A549 (cell line): ENCODE data around the gene TMEM184C. TPM values are rescaled to one million over a fixed set of nuclear protein-coding genes. Genes with fewer than 3 reads are reported as not detected.
A peak's percentile ranks its signal among the peaks of the same experiment; 100 is the strongest.

Experiments used
- ATAC-seq, 2 experiments: fragments of 200-7000 bp in 1 of 2; fragments of >200 bp in 1 of 2; cut with Nextera tagmentation in 1 of 2; cut with Tn5 transposase in 1 of 2; 3 replicates each; pipeline versions ENCODE4 v1.8.0 to v1.9.1; 2018 to 2020; ENCODE audit warnings: mild to moderate bottlenecking in 1 of 2, moderate library complexity in 1 of 2
- CTCF ChIA-PET: fragments of 300-600 bp; sonication (Branson Sonifier 250); formaldehyde crosslinking; extraction: SDS; loops from one replicate; lab custom pipeline; 2021; ENCODE audit warnings: antibody characterized with exemption, inconsistent platforms; lab: Yijun Ruan, JAX
- POLR2A ChIA-PET: fragments of 350-600 bp; formaldehyde crosslinking; extraction: SDS; loops from one replicate; lab custom pipeline; 2021; ENCODE audit warnings: antibody characterized with exemption, inconsistent platforms; lab: Yijun Ruan, JAX
- DNase-seq, 2 experiments: peaks; one replicate each; pipeline versions ENCODE4 v3.0.0 to v3.0.0-alpha.2; 2011 to 2016; ENCODE audit warnings: low read depth in 1 of 2, low spot score in 1 of 2
- FAIRE-seq: peaks from 2 replicates; lab custom pipeline; 2011; peaks lifted over from hg19 to GRCh38; lab: Jason Lieb, UNC
- H3K27ac ChIP-seq, 2 experiments: fragments of >200 bp; sonication (Bioruptor Twin); formaldehyde crosslinking; 3 replicates each; pipeline ENCODE4 v1.5.1; 2016 to 2017
- H3K4me1 ChIP-seq: fragments of >200 bp; sonication (Bioruptor Twin); formaldehyde crosslinking; 3 replicates; pipeline ENCODE4 v1.6.1; 2016
- H3K4me2 ChIP-seq: fragments of >200 bp; sonication (Bioruptor Twin); formaldehyde crosslinking; 3 replicates; pipeline ENCODE4 v1.6.1; 2016
- H3K4me3 ChIP-seq: fragments of >200 bp; sonication (Bioruptor Twin); formaldehyde crosslinking; 3 replicates; pipeline ENCODE4 v1.5.1; 2016
- H3K9me3 ChIP-seq: fragments of >200 bp; sonication (Bioruptor Twin); formaldehyde crosslinking; 3 replicates; pipeline ENCODE4 v1.6.1; 2016
- BHLHE40 ChIP-seq: IDR thresholded peaks from 2 replicates; pipeline ENCODE4 v1.6.1; 2012; ENCODE audit warnings: low read depth, low read length, inconsistent platforms
- CBX2 ChIP-seq: fragments of 200-600 bp; sonication (generic); IDR thresholded peaks from 2 replicates; pipeline ENCODE4 v1.6.1; 2016; ENCODE audit warnings: low read depth, mild to moderate bottlenecking, borderline replicate concordance
- CEBPB ChIP-seq, 2 experiments: fragments of >200 bp in 1 of 2; sonication (Bioruptor Twin) in 1 of 2; formaldehyde crosslinking in 1 of 2; IDR thresholded peaks; 2 replicates each; pipeline ENCODE4 v1.6.1; 2012 to 2016
- CHD2 ChIP-seq: fragments of 150-350 bp; IDR thresholded peaks from 2 replicates; pipeline ENCODE4 v1.6.1; 2014; ENCODE audit warnings: low read length; ENCODE audit not compliant: partially characterized antibody
- CHD4 ChIP-seq: fragments of 200-600 bp; sonication (generic); IDR thresholded peaks from 2 replicates; pipeline ENCODE4 v1.6.1; 2016; ENCODE audit warnings: antibody characterized with exemption, mild to moderate bottlenecking, borderline replicate concordance
- EHMT2 ChIP-seq: fragments of 200-600 bp; sonication (generic); IDR thresholded peaks from 2 replicates; pipeline ENCODE4 v1.6.1; 2016; ENCODE audit warnings: antibody characterized with exemption, low read depth, mild to moderate bottlenecking, moderate library complexity
- EP300 ChIP-seq, 2 experiments: fragments of >200 bp; sonication (Bioruptor Twin); formaldehyde crosslinking; IDR thresholded peaks; 2 replicates in 1 of 2; 3 replicates in 1 of 2; pipeline ENCODE4 v1.6.1; 2016 to 2017
- MAZ ChIP-seq: fragments of 150-350 bp; IDR thresholded peaks from 2 replicates; pipeline ENCODE4 v1.6.1; 2014; ENCODE audit warnings: antibody characterized with exemption, low read depth, low read length, borderline replicate concordance
- NR3C1 ChIP-seq: fragments of >200 bp; sonication (Bioruptor Twin); formaldehyde crosslinking; IDR thresholded peaks from 3 replicates; pipeline ENCODE4 v1.6.1; 2017
- RAD21 ChIP-seq, 2 experiments: fragments of >200 bp in 1 of 2; sonication (Bioruptor Twin) in 1 of 2; formaldehyde crosslinking in 1 of 2; IDR thresholded peaks in 1 of 2; conservative IDR thresholded peaks in 1 of 2; 2 replicates in 1 of 2; 3 replicates in 1 of 2; pipeline ENCODE4 v1.6.1; 2012 to 2018; ENCODE audit warnings: inconsistent platforms in 1 of 2
- RARB ChIP-seq: fragments of 250-450 bp; sonication (Bioruptor Pico); IDR thresholded peaks from 2 replicates; pipeline ENCODE4 v1.8.0; 2021; ENCODE audit warnings: mild to moderate bottlenecking, moderate library complexity
- RNF2 ChIP-seq: fragments of 200-600 bp; sonication (generic); IDR thresholded peaks from 2 replicates; pipeline ENCODE4 v1.6.1; 2016; ENCODE audit warnings: low read depth, mild to moderate bottlenecking, antibody characterized with exemption, moderate library complexity, borderline replicate concordance
- SREBF2 ChIP-seq: fragments of 450-650 bp; IDR thresholded peaks from 2 replicates; pipeline ENCODE4 v1.6.1; 2014; ENCODE audit warnings: mild to moderate bottlenecking, moderate library complexity
- TFCP2L1 ChIP-seq: fragments of 250-450 bp; sonication (Bioruptor Pico); IDR thresholded peaks from 2 replicates; pipeline ENCODE4 v1.5.0; 2021; ENCODE audit warnings: mild to moderate bottlenecking
- ZFP36 ChIP-seq: fragments of 450-650 bp; IDR thresholded peaks from 2 replicates; pipeline ENCODE4 v1.6.1; 2014; ENCODE audit warnings: borderline replicate concordance; ENCODE audit not compliant: partially characterized antibody
- ZSCAN20 ChIP-seq: fragments of 250-450 bp; sonication (Bioruptor Pico); IDR thresholded peaks from 2 replicates; pipeline ENCODE4 v1.8.0; 2022; ENCODE audit warnings: mild to moderate bottlenecking, moderate library complexity
- WGBS: methylation state at CpG from one replicate; pipeline ENCODE4 v1.1.6; 2017; ENCODE audit errors: missing lambda C conversion rate; 5-methylcytosine and 5-hydroxymethylcytosine counted together
- polyA plus RNA-seq, 4 experiments: library from polyadenylated mRNA; depleted of rRNA in 3 of 4; stranded (reverse); fragments of >200 nt; fragmentation: RNase III in 1 of 4; extraction: RNeasy Plus Mini Kit Qiagen cat#74134 plus additional on column Dnase treatment in 1 of 4; gene quantifications; 2 replicates in 3 of 4; 3 replicates in 1 of 4; pipeline ENCODE4 v1.2.3, GENCODE V29; 2011 to 2017
- TF ChIP-seq, protein P1 (sequence below): fragments of 150-350 bp; IDR thresholded peaks from 2 replicates; pipeline ENCODE4 v1.6.1; 2014; ENCODE audit warnings: low read depth, mild to moderate bottlenecking, low read length
- TF ChIP-seq, protein P2 (sequence below): fragments of >200 bp; sonication (Bioruptor Twin); formaldehyde crosslinking; IDR thresholded peaks from 3 replicates; pipeline ENCODE4 v1.6.1; 2016
- TF ChIP-seq, protein P3 (sequence below): IDR thresholded peaks from 2 replicates; pipeline ENCODE4 v1.6.1; 2012
- TF ChIP-seq, protein P4 (sequence below): IDR thresholded peaks from 2 replicates; pipeline ENCODE4 v1.6.1; 2012; ENCODE audit warnings: low read depth, borderline replicate concordance
- TF ChIP-seq, protein P5 (sequence below): fragments of >200 bp; sonication (Bioruptor Twin); formaldehyde crosslinking; IDR thresholded peaks from 2 replicates; pipeline ENCODE4 v1.6.1; 2016
- TF ChIP-seq, protein P6 (sequence below): fragments of 200-600 bp; sonication (generic); IDR thresholded peaks from 2 replicates; pipeline ENCODE4 v1.6.1; 2016; ENCODE audit warnings: antibody characterized with exemption, mild to moderate bottlenecking, moderate library complexity

Gene TMEM184C
- polyA plus RNA-seq, 2 of the 4 experiments (the other 2 are of a cell fraction), result 17.6 to 25.2 TPM

DNA sequence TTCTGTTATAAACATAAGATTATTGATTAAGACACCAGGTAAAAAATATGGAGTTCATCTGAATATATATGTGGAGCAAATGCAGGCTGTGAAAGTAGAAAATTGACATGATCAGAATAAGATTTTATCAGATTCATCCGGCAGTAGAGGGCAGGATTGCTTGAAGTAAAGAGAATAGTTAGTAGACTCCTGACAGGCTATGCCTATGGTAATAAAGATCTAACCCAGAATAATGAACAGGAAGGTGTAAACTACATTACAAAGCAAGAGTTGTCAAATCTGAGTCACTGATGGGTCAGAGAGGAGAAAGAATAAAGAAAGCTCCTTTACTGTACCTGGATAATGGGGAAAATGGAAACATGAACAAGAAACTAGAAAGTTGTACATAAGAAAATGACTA lies 20.8 kb upstream of the TMEM184C start:
- CTCF ChIA-PET, result interaction anchor here (1.4 to 2.3 kb wide), 3 partner anchors 20 to 435 kb away, joined by 5 to 19 read pairs (median 7); partner anchors contain the start of gene TMEM184C
- no peak overlapping the region for H3K4me3 ChIP-seq
- H3K4me2 ChIP-seq, result no peak overlapping the region
- FAIRE-seq (no peak), ATAC-seq (peak; percentile 43 to 60; a peak in 3 of 6 replicates), DNase-seq (no peak)
- peaks cover 8% of the 10 kb centered on the region; the same call in 1 of the 3 replicates for H3K4me1 ChIP-seq
- H3K27ac ChIP-seq, result no peak overlapping the region
- TF ChIP-seq TFCP2L1 (CRISPR knock-in tag), result no peak
- TF ChIP-seq SREBF2, result no peak
- no peak for TF ChIP-seq ZSCAN20 (CRISPR knock-in tag)
- no peak for TF ChIP-seq ZFP36
- 0 out of 5 replicates have a peak, but pooled peaks of 1 of the 2 experiments have one; percentile 21 for TF ChIP-seq RAD21 (conservative IDR thresholded peaks at IDR 0.05 in 1 of 2, IDR thresholded peaks at IDR 0.05 in 1 of 2)
- TF ChIP-seq, protein P1, sequence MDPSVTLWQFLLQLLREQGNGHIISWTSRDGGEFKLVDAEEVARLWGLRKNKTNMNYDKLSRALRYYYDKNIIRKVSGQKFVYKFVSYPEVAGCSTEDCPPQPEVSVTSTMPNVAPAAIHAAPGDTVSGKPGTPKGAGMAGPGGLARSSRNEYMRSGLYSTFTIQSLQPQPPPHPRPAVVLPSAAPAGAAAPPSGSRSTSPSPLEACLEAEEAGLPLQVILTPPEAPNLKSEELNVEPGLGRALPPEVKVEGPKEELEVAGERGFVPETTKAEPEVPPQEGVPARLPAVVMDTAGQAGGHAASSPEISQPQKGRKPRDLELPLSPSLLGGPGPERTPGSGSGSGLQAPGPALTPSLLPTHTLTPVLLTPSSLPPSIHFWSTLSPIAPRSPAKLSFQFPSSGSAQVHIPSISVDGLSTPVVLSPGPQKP, result no peak
- POLR2A ChIA-PET, result interaction anchor here (1.1 kb wide), 1 partner anchor 21 kb away, joined by 3 read pairs; the partner anchor contains the start of gene TMEM184C
- H3K9me3 ChIP-seq, result no peaks in the 10 kb centered on the region
- WGBS, result 59% methylated on average over 1 of the region's 1 CpG

DNA sequence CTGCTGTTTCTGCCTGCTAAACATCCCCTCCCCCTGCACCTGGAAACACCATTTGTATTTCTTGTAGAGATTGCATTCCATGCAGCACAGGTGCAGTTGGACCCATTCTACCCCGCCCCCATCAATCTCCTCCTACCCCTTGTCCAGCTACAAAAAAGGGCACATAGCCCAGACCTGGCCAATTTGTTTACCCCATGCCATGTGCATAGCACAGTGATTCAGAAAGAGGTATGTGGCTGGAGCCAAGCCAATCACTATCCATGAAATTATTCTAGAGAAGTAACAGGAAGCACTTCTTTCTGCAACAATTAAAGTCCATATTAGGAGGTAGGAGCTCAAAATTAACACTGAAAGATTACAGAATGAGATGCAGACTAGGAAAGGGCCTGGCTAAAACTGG lies 20.2 kb upstream of the TMEM184C start:
- 0% methylated on average over 1 of the region's 1 CpG for WGBS
- no peak overlapping the region for H3K4me3 ChIP-seq
- FAIRE-seq, result no peak
- peak in 1 of 2 experiments; percentile 61; a peak in 3 of 6 replicates for ATAC-seq
- ChIA-PET POLR2A (interaction anchor here (1.1 kb wide), 1 partner anchor 20 kb away, joined by 3 read pairs; the partner anchor contains the start of gene TMEM184C), CTCF (interaction anchor here (1.9 to 2.3 kb wide), 3 partner anchors 20 to 270 kb away, joined by 4 to 19 read pairs (median 7); partner anchors contain the start of gene TMEM184C)
- no peaks in the 10 kb centered on the region for H3K9me3 ChIP-seq
- peaks cover 8% of the 10 kb centered on the region; the same call in 1 of the 3 replicates for H3K4me1 ChIP-seq
- no peak for TF ChIP-seq RARB (CRISPR knock-in tag)
- TF ChIP-seq, protein P2, sequence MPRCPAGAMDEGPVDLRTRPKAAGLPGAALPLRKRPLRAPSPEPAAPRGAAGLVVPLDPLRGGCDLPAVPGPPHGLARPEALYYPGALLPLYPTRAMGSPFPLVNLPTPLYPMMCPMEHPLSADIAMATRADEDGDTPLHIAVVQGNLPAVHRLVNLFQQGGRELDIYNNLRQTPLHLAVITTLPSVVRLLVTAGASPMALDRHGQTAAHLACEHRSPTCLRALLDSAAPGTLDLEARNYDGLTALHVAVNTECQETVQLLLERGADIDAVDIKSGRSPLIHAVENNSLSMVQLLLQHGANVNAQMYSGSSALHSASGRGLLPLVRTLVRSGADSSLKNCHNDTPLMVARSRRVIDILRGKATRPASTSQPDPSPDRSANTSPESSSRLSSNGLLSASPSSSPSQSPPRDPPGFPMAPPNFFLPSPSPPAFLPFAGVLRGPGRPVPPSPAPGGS, result no peak
- TF ChIP-seq ZSCAN20 (CRISPR knock-in tag), result no peak
- TF ChIP-seq SREBF2, result no peak
- TF ChIP-seq, protein P3, sequence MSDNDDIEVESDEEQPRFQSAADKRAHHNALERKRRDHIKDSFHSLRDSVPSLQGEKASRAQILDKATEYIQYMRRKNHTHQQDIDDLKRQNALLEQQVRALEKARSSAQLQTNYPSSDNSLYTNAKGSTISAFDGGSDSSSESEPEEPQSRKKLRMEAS, result no peak
- TF ChIP-seq CHD2, result no peak
- TF ChIP-seq, protein P4, sequence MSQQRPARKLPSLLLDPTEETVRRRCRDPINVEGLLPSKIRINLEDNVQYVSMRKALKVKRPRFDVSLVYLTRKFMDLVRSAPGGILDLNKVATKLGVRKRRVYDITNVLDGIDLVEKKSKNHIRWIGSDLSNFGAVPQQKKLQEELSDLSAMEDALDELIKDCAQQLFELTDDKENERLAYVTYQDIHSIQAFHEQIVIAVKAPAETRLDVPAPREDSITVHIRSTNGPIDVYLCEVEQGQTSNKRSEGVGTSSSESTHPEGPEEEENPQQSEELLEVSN, result no peak
- no peak for TF ChIP-seq NR3C1
- no peak for TF ChIP-seq MAZ
- TF ChIP-seq, protein P5, sequence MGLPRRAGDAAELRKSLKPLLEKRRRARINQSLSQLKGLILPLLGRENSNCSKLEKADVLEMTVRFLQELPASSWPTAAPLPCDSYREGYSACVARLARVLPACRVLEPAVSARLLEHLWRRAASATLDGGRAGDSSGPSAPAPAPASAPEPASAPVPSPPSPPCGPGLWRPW, result no peak
- no peak for TF ChIP-seq CEBPB (IDR thresholded peaks at IDR 0.05)
- no peak for TF ChIP-seq BHLHE40
- TF ChIP-seq EP300 (IDR thresholded peaks at IDR 0.05), result no peak
- TF ChIP-seq, protein P6, sequence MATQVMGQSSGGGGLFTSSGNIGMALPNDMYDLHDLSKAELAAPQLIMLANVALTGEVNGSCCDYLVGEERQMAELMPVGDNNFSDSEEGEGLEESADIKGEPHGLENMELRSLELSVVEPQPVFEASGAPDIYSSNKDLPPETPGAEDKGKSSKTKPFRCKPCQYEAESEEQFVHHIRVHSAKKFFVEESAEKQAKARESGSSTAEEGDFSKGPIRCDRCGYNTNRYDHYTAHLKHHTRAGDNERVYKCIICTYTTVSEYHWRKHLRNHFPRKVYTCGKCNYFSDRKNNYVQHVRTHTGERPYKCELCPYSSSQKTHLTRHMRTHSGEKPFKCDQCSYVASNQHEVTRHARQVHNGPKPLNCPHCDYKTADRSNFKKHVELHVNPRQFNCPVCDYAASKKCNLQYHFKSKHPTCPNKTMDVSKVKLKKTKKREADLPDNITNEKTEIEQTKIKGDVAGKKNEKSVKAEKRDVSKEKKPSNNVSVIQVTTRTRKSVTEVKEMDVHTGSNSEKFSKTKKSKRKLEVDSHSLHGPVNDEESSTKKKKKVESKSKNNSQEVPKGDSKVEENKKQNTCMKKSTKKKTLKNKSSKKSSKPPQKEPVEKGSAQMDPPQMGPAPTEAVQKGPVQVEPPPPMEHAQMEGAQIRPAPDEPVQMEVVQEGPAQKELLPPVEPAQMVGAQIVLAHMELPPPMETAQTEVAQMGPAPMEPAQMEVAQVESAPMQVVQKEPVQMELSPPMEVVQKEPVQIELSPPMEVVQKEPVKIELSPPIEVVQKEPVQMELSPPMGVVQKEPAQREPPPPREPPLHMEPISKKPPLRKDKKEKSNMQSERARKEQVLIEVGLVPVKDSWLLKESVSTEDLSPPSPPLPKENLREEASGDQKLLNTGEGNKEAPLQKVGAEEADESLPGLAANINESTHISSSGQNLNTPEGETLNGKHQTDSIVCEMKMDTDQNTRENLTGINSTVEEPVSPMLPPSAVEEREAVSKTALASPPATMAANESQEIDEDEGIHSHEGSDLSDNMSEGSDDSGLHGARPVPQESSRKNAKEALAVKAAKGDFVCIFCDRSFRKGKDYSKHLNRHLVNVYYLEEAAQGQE, result no peak
- no peak for TF ChIP-seq EHMT2
- TF ChIP-seq CBX2, result no peak
- TF ChIP-seq CHD4, result no peak
- no peak for TF ChIP-seq RNF2
- DNase-seq, result peak in 1 of 2 experiments; percentile 10
- H3K4me2 ChIP-seq, result no peak overlapping the region
- H3K27ac ChIP-seq, result no peak overlapping the region
